NCI-H526 (cell line): ENCODE data around the gene HBA1.
"Not testable (repeated sequence)": the region's sequence is repeated elsewhere in the genome, so short reads cannot be mapped to it uniquely, and the experiment has no call there.

Source experiments
- DNase-seq, 2 experiments: peaks; one replicate each; lab custom pipeline; 2025; lab: John Stamatoyannopoulos, UW

Gene HBA1

GRCh38 chr16:159136-159849 is 17.2 kb upstream of the HBA1 start:
- no peak for DNase-seq

- DNase-seq = not testable (repeated sequence)
Observed at GRCh38 chr16:160242-160641, 16.2 kb upstream of the HBA1 start.

DNA sequence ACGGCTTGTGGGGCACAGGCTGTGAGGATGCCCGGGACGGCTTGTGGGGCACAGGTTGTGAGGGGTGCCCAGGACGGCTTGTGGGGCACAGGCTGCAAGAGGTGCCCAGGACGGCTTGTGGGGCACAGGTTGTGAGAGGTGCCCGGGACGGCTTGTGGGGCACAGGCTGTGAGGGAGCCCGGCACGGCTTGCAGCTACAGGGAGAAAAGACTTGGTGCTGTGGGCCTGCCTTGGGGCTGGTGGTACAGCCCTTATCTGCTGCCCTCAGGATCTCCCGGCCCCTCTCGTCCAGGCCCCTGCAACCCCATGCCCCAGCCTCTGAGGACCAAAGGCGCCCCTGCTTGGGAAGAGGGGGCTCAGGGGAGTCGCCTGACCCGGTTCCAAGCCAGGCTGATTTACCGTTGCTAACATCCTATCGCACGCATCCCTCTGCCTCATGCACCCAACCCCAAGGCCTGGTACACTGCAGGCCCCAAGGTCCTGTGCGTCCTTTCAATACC is 15.7 kb upstream of the HBA1 start:
- DNase-seq = no peak

- DNase-seq = no peak
Observed at GRCh38 chr16:162271-162991, 14.0 kb upstream of the HBA1 start.

DNA sequence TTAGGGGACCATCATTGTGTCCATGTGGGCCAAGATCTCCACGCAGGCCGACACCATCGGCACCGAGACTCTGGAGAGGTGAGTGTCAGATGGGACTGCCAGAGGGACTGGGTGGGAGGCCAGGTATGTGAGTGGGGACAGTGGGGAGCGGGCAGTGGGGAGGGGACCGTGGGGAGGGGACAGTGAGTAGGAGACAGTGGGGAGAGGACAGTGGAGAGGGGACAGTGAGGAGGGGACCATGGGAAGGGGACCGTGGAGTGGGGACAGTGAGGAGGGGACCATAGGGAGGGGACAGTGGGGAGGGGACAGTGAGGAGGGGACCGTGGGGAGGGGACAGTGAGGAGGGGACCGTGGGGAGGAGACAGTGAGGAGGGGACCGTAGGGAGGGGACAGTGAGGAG is 13.3 kb upstream of the HBA1 start:
- not testable (repeated sequence) for DNase-seq

GRCh38 chr16:163696-164095 is 12.8 kb upstream of the HBA1 start:
- not testable (repeated sequence) for DNase-seq

- not testable (repeated sequence) for DNase-seq
Observed at GRCh38 chr16:164134-164823, 12.2 kb upstream of the HBA1 start.

- DNase-seq = peak in 1 of 2 experiments; percentile 47
Observed at GRCh38 chr16:164827-165538, 11.5 kb upstream of the HBA1 start.

DNA sequence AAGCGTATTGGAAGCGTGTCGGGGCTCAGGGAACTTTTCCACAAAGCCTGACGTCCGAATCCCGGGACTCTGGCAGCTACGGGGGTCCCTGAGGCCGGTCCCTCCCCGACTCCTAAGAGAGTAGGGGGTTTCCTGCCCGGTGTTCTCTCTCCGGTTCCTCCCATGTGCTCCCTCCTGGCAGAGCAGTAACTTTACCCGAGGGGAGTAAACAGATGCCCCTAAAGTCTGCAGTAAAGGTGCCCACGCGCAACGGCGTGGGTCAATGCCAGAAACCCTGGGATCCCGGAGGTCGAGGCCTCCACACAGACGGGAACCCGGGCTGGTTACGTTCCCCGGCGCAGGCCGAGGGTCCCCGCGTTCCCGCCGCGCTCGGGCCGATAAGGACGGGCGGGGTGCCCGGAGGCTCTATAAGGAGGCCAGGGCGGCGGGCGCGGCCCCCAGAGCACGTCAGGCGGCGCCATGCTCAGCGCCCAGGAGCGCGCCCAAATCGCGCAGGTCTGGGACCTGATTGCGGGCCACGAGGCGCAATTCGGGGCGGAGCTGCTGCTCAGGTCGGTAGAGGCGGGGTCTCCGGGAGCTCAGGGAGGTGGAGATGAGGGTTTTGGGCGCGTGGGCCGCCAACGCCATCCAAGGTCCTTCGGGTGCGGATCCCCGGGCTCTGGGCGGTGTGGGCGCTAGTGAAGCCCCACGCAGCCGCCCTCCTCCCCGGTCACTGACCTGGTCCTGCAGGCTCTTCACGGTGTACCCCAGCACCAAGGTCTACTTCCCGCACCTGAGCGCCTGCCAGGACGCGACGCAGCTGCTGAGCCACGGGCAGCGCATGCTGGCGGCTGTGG is 10.7 kb upstream of the HBA1 start, which contains the start of gene HBM:
Gene HBM, plus strand, starts transcription at position 440 of the 836 bp plus-strand sequence. Its CDS starts 20 bp downstream, at position 460.
- DNase-seq = peak in 1 of 2 experiments; percentile 47

DNA sequence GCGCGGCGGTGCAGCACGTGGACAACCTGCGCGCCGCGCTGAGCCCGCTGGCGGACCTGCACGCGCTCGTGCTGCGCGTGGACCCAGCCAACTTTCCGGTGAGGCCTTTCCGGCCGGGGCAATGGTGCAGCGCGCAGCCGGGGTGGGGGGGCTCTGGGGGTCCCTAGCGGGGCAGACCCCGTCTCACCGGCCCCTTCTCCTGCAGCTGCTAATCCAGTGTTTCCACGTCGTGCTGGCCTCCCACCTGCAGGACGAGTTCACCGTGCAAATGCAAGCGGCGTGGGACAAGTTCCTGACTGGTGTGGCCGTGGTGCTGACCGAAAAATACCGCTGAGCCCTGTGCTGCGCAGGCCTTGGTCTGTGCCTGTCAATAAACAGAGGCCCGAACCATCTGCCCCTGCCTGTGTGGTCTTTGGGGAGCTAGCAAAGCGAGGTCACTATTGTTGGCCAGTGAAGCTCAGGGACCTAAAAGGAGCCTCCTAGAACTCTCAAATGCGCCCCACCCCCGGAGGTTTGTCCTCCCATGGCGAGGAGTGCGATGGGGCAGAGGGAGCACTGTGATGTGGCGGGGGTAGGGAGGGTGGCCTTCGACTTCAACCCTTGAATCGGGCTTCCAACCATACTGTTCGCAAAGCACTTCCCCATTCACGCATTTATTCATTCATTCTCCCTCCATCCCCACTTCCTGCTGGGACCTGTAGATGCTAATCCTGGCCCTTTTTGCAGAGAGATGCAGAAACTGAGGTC is 9.9 kb upstream of the HBA1 start:
- DNase-seq = no peak

GRCh38 chr16:167122-167690 is 9.3 kb upstream of the HBA1 start:
- no peak for DNase-seq

DNA sequence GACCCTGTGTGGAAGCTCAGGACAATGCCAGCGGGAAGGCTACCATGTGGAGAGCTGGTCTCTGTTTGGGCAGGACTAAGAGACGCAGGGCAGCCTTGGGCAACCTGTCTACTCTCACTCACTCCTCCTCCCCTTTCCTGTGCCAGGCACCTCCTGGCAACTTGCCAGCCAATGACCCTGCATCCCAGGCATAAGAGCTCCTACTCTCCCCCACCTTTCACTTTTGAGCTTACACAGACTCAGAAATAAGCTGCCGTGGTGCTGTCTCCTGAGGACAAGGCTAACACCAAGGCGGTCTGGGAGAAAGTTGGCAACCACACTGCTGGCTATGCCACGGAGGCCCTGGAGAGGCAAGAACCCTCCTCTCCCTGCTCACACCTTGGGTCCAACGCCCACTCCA is 8.1 kb upstream of the HBA1 start:
- DNase-seq = no peak

GRCh38 chr16:169014-169413 is 7.5 kb upstream of the HBA1 start:
- no peak for DNase-seq

DNA sequence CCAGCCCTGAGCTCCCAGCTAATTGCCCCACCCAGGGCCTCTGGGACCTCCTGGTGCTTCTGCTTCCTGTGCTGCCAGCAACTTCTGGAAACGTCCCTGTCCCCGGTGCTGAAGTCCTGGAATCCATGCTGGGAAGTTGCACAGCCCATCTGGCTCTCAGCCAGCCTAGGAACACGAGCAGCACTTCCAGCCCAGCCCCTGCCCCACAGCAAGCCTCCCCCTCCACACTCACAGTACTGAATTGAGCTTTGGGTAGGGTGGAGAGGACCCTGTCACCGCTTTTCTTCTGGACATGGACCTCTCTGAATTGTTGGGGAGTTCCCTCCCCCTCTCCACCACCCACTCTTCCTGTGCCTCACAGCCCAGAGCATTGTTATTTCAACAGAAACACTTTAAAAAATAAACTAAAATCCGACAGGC is 6.4 kb upstream of the HBA1 start:
- not testable (repeated sequence) for DNase-seq

GRCh38 chr16:170788-171187 is 5.7 kb upstream of the HBA1 start:
- DNase-seq = no peak

- DNase-seq = not testable (repeated sequence)
Observed at GRCh38 chr16:172374-172941, 4.0 kb upstream of the HBA1 start, which contains the start of gene HBA2. TSS of gene HBA2 (plus strand) at chr16:172876. CDS start at chr16:172913, 37 bp downstream.

- not testable (repeated sequence) for DNase-seq
Observed at GRCh38 chr16:173211-173854, 3.1 kb upstream of the HBA1 start.

DNA sequence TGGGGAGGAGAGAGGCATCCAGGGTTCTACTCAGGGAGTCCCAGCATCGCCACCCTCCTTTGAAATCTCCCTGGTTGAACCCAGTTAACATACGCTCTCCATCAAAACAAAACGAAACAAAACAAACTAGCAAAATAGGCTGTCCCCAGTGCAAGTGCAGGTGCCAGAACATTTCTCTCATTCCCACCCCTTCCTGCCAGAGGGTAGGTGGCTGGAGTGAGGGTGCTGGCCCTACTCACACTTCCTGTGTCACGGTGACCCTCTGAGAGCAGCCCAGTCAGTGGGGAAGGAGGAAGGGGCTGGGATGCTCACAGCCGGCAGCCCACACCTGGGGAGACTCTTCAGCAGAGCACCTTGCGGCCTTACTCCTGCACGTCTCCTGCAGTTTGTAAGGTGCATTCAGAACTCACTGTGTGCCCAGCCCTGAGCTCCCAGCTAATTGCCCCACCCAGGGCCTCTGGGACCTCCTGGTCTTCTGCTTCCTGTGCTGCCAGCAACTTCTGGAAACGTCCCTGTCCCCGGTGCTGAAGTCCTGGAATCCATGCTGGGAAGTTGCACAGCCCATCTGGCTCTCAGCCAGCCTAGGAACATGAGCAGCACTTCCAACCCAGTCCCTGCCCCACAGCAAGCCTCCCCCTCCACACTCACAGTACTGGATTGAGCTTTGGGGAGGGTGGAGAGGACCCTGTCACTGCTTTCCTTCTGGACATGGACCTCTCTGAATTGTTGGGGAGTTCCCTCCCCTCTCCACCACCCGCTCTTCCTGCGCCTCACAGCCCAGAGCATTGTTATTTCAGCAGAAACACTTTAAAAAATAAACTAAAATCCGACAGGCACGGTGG is 2.3 kb upstream of the HBA1 start:
- not testable (repeated sequence) for DNase-seq
